Stimulated activated naive CD4-positive, alpha-beta T cell treated with Interleukin-2 at 50 U/mL for 16 hours (primary cell): ENCODE results near the gene ITCH.
"Not testable (repeated sequence)": the region's sequence is repeated elsewhere in the genome, so short reads cannot be mapped to it uniquely, and the experiment has no call there.

Experiments used
- DNase-seq: peaks from one replicate; lab custom pipeline; 2025; lab: John Stamatoyannopoulos, UW

Gene ITCH

DNA sequence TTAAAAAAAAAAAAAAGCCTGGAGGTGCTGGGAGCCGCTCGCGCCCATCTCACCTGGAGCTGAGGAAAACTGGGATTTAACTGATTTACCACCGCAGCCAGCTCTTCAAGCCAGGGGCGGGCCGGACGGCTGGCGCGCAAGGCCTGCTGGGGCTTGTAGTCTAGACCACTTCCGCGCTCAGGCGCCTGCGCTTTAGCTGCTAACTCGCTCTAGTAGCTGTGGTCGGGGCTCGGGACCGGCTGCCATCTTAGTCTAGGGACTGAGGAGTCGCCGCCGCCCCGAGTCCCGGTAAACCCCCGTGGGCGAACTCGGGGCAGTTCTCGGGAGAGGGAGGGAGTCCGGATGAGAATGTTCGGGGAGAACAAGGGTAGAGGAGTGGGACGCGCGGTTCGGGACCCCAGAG is at the start of gene ITCH:
ITCH (plus strand) TSS at position 212 of the 403 bp plus-strand sequence. CDS start 30,539 bp downstream, outside the sequence.
- DNase-seq: peak; percentile 92

- DNase-seq: no peak
Observed at GRCh38 chr20:34315236-34315635, 47.8 kb upstream of the ITCH start.

DNA sequence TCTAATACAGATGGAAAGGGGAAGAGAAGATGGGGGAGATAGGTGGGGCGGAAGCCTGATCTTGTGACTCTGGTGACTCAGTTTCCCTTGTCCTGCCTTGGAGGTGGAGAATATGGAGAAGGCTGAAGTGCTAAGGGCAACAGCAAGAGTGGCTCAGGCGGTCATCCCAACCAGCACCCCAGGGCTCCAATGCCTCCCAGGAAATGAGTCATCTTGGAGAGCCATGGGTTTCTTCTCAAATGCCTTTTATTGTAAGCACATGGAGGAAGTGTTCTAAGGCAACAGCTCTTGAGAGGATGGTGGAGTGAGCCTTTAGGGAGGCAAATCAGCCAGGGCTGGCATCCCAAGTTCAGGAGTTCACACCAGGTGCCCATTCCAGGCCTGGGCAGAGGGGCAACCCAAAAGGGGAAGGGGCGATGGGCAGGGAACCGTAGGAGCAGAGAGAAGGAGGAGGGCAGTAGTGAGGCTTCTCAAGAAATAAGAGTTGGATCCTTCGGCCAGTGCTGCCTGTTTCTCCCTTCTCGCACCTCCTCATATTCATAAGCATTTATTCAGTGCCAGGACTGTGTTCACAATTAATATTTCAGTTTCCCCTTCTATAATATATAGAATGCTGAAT is 46.8 kb upstream of the ITCH start:
- no peak for DNase-seq

DNA sequence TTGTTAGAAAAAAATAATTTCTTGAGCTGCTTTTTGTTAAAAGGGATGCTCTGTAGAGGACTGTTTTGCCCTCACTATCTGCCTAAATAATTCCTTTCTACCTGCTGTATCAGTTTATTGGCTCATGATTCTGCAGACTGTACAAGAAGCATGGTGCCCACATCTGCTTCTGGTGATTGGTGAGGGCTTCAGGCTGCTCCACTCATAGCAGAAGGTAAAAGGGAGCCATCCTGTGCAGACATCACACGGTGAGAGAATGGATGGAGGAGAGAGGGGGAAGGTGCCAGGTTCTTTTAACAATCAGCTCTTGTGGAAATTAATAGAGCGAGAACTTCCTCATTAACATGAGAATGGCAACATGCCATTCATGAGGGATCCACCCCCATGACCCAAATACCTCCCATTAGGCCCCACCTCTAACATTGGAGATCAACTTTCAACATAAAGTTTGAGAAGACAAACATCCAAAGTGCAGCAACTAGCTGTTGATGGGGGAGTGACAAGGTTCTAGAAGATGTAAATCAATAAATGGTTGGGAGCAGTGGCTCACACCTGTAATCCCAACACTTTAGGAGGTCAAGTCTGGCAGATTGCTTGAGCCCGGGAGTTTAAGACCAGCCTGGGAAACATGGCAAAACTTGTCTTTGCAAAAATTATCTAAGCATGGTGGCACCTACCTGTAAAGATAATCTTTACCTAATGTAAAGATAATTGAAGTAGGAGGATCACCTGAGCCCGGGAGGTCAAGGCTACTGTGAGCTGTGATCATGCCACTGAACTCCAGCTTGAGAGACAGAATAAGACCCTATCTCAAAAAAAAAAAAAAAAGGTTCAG is 44.2 kb upstream of the ITCH start:
- DNase-seq: no peak

GRCh38 chr20:34320861-34321260 is 42.2 kb upstream of the ITCH start:
- no peak for DNase-seq

DNA sequence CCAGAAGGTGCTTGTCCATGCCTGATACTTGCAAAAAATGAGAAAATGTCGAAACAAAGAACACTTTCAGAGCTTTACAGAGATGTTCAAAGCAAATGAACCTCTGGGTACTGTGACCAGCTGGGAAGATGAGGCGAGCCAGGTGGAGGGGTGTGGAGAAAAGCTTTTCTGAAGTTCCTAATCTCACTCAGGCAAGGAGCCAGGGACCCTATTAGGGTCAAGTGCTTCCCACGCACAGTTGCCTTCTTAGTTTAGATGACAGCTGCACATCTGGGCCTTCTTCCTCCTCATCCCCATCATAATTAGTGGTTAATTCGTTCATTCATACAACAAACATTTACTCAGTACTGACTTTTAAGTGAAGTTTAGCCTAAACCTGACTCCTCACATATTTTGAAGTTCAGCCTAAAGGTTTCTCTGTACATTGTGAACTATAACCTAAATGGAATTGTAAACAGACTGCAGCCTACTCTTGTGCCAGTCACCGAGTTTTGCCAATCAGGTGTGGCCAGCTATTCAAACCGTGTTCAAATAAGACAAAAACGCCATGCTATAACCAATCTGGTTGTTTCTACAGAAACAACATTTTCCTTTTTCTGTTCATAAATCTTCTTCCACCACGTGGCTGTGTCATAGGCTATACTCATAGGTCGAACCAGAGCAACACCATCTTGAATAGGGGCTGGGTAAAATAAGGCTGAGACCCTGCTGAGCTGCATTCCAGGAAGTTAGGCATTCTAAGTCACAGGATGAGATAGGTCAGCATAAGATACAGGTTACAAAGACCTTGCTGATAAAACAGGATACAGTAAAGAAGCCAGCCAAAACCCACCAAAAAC is 40.6 kb upstream of the ITCH start:
- no peak for DNase-seq

GRCh38 chr20:34324541-34324940 is 38.5 kb upstream of the ITCH start:
- DNase-seq: no peak

DNA sequence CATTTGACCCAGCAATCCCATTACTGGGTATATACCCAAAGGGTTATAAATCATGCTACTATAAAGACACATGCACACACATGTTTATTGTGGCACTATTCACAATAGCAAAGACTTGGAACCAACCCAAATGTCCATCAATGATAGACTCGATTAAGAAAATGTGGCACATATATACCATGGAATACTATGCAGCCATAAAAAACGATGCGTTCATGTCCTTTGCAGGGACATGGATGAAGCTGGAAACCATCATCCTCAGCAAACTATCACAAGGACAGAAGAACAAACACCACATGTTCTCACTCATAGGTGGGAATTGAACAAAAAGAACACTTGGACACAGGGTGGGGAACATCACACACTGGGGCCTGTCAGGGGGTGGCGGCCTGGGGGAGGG is 34.9 kb upstream of the ITCH start:
- DNase-seq: not testable (repeated sequence)

DNA sequence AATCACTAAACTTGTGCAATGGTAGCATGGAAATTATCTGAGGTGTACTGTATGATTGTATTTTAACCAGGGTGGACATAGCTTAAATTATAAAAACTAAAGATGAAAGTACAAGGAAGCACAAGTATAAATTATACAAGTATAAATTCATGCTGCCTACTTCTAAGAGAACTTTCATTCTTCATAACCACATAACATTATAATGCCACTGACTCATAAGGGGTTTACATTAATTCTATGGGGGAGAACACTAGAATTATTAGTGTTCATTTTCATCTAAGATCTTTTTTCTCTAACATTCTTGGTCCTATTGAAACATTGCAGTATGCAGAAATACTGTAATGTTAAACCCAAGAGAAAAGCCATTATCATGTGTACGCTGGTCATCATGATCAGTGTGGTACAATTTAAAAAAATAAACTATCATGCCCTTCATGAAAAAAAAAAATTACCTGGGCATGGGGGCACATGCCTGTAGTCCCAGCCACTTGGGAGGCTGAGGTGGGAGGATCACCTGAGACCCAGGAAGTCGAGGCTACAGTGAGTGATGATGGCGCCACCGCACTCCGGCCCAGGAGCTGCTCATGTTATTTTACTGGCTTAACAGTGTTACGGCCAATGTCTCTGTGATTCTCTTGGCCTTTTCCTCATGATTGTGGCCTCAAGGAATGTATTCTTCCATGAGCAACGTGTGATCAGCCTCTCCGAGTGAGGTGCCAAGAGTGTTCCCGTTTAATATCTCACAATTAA is 34.0 kb upstream of the ITCH start:
- no peak for DNase-seq

- not testable (repeated sequence) for DNase-seq
Observed at GRCh38 chr20:34330861-34331544, 32.1 kb upstream of the ITCH start.

DNA sequence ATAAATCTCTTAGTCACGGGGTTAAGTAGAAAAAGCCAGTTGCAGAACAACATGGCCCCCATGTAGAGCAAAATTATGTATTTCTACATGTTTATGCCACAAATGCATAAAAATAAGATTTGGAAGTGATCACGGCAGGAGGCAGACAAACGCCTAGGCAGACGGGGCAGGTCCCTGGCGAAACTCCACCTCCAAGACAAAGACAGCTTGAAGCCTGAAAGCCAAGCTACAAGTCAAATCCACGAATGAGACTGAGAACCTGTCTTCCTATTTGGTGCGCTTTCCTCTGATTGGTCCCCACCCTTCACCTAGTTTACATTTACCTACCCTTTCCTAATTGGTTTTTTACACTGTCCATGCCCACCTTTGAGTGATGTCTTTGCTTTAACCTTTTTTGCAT is 31.2 kb upstream of the ITCH start:
- DNase-seq: no peak

- DNase-seq: no peak
Observed at GRCh38 chr20:34332262-34332920, 30.7 kb upstream of the ITCH start.

GRCh38 chr20:34333786-34334185 is 29.3 kb upstream of the ITCH start:
- no peak for DNase-seq

- DNase-seq: no peak
Observed at GRCh38 chr20:34334654-34335407, 28.2 kb upstream of the ITCH start.

DNA sequence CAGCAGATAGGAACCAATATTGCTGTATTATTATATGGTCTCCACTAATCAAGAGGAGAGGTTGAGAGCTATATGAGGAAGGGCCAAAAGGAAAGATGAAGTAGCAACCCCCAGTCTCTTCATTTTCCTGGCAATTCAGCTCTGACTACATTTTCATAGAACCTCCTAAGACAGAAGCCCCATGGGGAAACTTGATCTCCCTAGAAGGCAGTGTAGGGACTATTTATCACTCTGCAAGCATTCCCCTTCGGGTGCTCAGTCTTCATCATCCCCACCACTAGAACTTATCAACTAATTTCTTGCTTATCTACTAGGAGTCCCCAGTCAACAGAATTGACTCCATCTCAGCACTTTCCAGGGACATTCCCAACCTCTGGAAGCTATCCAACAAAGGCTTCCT is 25.5 kb upstream of the ITCH start:
- DNase-seq: no peak

- no peak for DNase-seq
Observed at GRCh38 chr20:34337982-34338726, 24.9 kb upstream of the ITCH start.

DNA sequence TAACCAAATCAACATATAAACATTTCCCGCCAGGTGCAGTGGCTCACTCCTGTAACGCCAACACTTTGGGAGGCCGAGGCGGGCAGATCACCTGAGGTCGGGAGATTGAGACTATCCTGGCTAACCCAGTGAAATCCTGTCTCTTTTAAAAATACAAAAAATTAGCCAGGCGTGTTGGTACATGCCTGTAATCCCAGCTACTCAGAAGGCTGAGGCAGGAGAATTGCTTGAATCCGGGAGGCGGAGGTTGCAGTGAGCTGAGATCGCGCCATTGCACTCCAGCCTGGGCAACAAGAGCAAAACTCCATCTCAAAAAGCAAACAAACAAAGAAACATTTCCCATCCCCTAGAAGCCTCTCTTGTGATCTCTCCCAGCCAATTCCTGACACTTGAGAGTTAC is 22.3 kb upstream of the ITCH start:
- DNase-seq: not testable (repeated sequence)

GRCh38 chr20:34341199-34341598 is 21.9 kb upstream of the ITCH start:
- DNase-seq: not testable (repeated sequence)
